ENCODE results near the gene CYTIP. TPM values are rescaled to one million over a fixed set of nuclear protein-coding genes. Genes with fewer than 3 reads are reported as not detected.

Gene CYTIP
- 100 to 1,000 TPM; 286 to 294 TPM for total RNA-seq
- 384 to 564 reads per million in 2 donors for total RNA-seq

GRCh38 chr2:157443795-157444640, at the start of gene CYTIP:
TSS of gene CYTIP (minus strand) at chr2:157444089. CDS start at chr2:157444020, 69 bp downstream.
- H3K9me3 ChIP-seq (ENCODE audit: control insufficient read depth, low read length, poor library complexity, severe bottlenecking), result peaks cover 3% of the 10 kb centered on the region
- DNase-seq, result peak in 1 of 3 donors; percentile 22
- Mint-ChIP-seq H3K27ac (peak within 1 kb of the TSS; percentile 100), H3K36me3 (ENCODE audit: low read depth) (peaks cover 30% of the 10 kb centered on the region), H3K4me3 (peak within 1 kb of the TSS; percentile 99), H3K4me1 (peaks cover 54% of the 10 kb centered on the region), H3K27me3 (no peaks in the 10 kb centered on the region)
- peak; percentile 63 for ATAC-seq

GRCh38 chr2:157492189-157492773, 48.4 kb upstream of the CYTIP start:
- H3K36me3 Mint-ChIP-seq (ENCODE audit: low read depth), result peaks cover 3% of the 10 kb centered on the region
- ATAC-seq, result peak; percentile 97
- H3K4me1 Mint-ChIP-seq, result peaks cover 27% of the 10 kb centered on the region
- H3K27ac Mint-ChIP-seq, result no peak overlapping the region
- peak; percentile 20 to 65 (median 28) for DNase-seq
- peaks cover 2% of the 10 kb centered on the region for H3K27me3 Mint-ChIP-seq
- H3K4me3 Mint-ChIP-seq, result no peak overlapping the region
- no peaks in the 10 kb centered on the region for H3K9me3 ChIP-seq (ENCODE audit: control insufficient read depth, low read length, poor library complexity, severe bottlenecking)

GRCh38 chr2:157489983-157490382, 46.1 kb upstream of the CYTIP start:
- ATAC-seq (no peak), DNase-seq (no peak)
- H3K9me3 ChIP-seq (ENCODE audit: control insufficient read depth, low read length, poor library complexity, severe bottlenecking), result no peaks in the 10 kb centered on the region
- peaks cover 37% of the 10 kb centered on the region for H3K4me1 Mint-ChIP-seq
- H3K27ac Mint-ChIP-seq, result no peak overlapping the region
- peaks cover 14% of the 10 kb centered on the region for H3K27me3 Mint-ChIP-seq
- H3K4me3 Mint-ChIP-seq, result no peak overlapping the region
- peaks cover 6% of the 10 kb centered on the region for H3K36me3 Mint-ChIP-seq (ENCODE audit: low read depth)

- Mint-ChIP-seq H3K36me3 (ENCODE audit: low read depth) (peaks cover 6% of the 10 kb centered on the region), H3K4me1 (peaks cover 37% of the 10 kb centered on the region), H3K4me3 (peak overlapping the region; percentile 3), H3K27me3 (peaks cover 14% of the 10 kb centered on the region), H3K27ac (peak overlapping the region; percentile 39)
- H3K9me3 ChIP-seq (ENCODE audit: control insufficient read depth, low read length, poor library complexity, severe bottlenecking), result no peaks in the 10 kb centered on the region
- no peak for ATAC-seq
- no peak for DNase-seq
These were observed 45.0 kb upstream of the CYTIP start for GRCh38 chr2:157488877-157489276.

- no peak overlapping the region for H3K4me3 Mint-ChIP-seq
- H3K27me3 Mint-ChIP-seq, result peaks cover 14% of the 10 kb centered on the region
- peak overlapping the region; percentile 39 for H3K27ac Mint-ChIP-seq
- peaks cover 6% of the 10 kb centered on the region for H3K36me3 Mint-ChIP-seq (ENCODE audit: low read depth)
- ATAC-seq, result no peak
- H3K4me1 Mint-ChIP-seq, result peaks cover 32% of the 10 kb centered on the region
- DNase-seq, result no peak
- no peaks in the 10 kb centered on the region for H3K9me3 ChIP-seq (ENCODE audit: control insufficient read depth, low read length, poor library complexity, severe bottlenecking)
These were observed 43.9 kb upstream of the CYTIP start for GRCh38 chr2:157487747-157488146.

GRCh38 chr2:157487271-157487610, 43.4 kb upstream of the CYTIP start:
- Mint-ChIP-seq H3K36me3 (ENCODE audit: low read depth) (peaks cover 6% of the 10 kb centered on the region), H3K4me1 (peaks cover 27% of the 10 kb centered on the region), H3K4me3 (no peak overlapping the region), H3K27ac (peak overlapping the region; percentile 4), H3K27me3 (peaks cover 14% of the 10 kb centered on the region)
- no peaks in the 10 kb centered on the region for H3K9me3 ChIP-seq (ENCODE audit: control insufficient read depth, low read length, poor library complexity, severe bottlenecking)
- DNase-seq, result no peak
- no peak for ATAC-seq

GRCh38 chr2:157486596-157487270, 42.8 kb upstream of the CYTIP start:
- Mint-ChIP-seq H3K27ac (peak overlapping the region; percentile 4), H3K4me3 (no peak overlapping the region), H3K27me3 (peaks cover 14% of the 10 kb centered on the region), H3K36me3 (ENCODE audit: low read depth) (peaks cover 6% of the 10 kb centered on the region), H3K4me1 (peaks cover 25% of the 10 kb centered on the region)
- DNase-seq, result no peak
- H3K9me3 ChIP-seq (ENCODE audit: control insufficient read depth, low read length, poor library complexity, severe bottlenecking), result no peaks in the 10 kb centered on the region
- no peak for ATAC-seq

- no peak for ATAC-seq
- H3K9me3 ChIP-seq (ENCODE audit: control insufficient read depth, low read length, poor library complexity, severe bottlenecking), result no peaks in the 10 kb centered on the region
- Mint-ChIP-seq H3K36me3 (ENCODE audit: low read depth) (no peaks in the 10 kb centered on the region), H3K4me1 (peaks cover 15% of the 10 kb centered on the region), H3K27me3 (no peaks in the 10 kb centered on the region), H3K27ac (peak overlapping the region; percentile 21), H3K4me3 (peak overlapping the region; percentile 61)
- DNase-seq, result no peak
These were observed 36.5 kb upstream of the CYTIP start for GRCh38 chr2:157480182-157480961.

GRCh38 chr2:157479081-157480027, 35.5 kb upstream of the CYTIP start:
- Mint-ChIP-seq H3K4me1 (peaks cover 15% of the 10 kb centered on the region), H3K4me3 (no peak overlapping the region), H3K27ac (no peak overlapping the region), H3K27me3 (no peaks in the 10 kb centered on the region), H3K36me3 (ENCODE audit: low read depth) (no peaks in the 10 kb centered on the region)
- no peak for ATAC-seq
- no peak for DNase-seq
- H3K9me3 ChIP-seq (ENCODE audit: control insufficient read depth, low read length, poor library complexity, severe bottlenecking), result no peaks in the 10 kb centered on the region

GRCh38 chr2:157477919-157478318, 34.0 kb upstream of the CYTIP start:
- H3K4me3 Mint-ChIP-seq, result no peak overlapping the region
- no peak for DNase-seq
- peaks cover 18% of the 10 kb centered on the region for H3K4me1 Mint-ChIP-seq
- no peak for ATAC-seq
- H3K9me3 ChIP-seq (ENCODE audit: control insufficient read depth, low read length, poor library complexity, severe bottlenecking), result no peaks in the 10 kb centered on the region
- H3K36me3 Mint-ChIP-seq (ENCODE audit: low read depth), result no peaks in the 10 kb centered on the region
- peak overlapping the region; percentile 54 for H3K27ac Mint-ChIP-seq
- no peaks in the 10 kb centered on the region for H3K27me3 Mint-ChIP-seq

GRCh38 chr2:157476953-157477709, 33.2 kb upstream of the CYTIP start:
- no peak overlapping the region for H3K4me3 Mint-ChIP-seq
- peaks cover 18% of the 10 kb centered on the region for H3K4me1 Mint-ChIP-seq
- ATAC-seq, result no peak
- no peaks in the 10 kb centered on the region for H3K9me3 ChIP-seq (ENCODE audit: control insufficient read depth, low read length, poor library complexity, severe bottlenecking)
- no peaks in the 10 kb centered on the region for H3K27me3 Mint-ChIP-seq
- DNase-seq, result no peak
- no peaks in the 10 kb centered on the region for H3K36me3 Mint-ChIP-seq (ENCODE audit: low read depth)
- peak overlapping the region; percentile 54 for H3K27ac Mint-ChIP-seq

Data from T-helper 17 cell (primary cell).